HTERT RPE-1 (cell line): Measurements from ENCODE around the gene FOXI1.
"Not testable (repeated sequence)": the region's sequence is repeated elsewhere in the genome, so short reads cannot be mapped to it uniquely, and the experiment has no call there.

Experiments used
- in situ Hi-C: fragments of 300-500 bp; cut with MboI; formaldehyde crosslinking; loops from 4 replicates; pipeline ENCODE4 v1.14.3; 2020; ENCODE audit warnings: low sequenced_read_pairs

FOXI1 gene

DNA sequence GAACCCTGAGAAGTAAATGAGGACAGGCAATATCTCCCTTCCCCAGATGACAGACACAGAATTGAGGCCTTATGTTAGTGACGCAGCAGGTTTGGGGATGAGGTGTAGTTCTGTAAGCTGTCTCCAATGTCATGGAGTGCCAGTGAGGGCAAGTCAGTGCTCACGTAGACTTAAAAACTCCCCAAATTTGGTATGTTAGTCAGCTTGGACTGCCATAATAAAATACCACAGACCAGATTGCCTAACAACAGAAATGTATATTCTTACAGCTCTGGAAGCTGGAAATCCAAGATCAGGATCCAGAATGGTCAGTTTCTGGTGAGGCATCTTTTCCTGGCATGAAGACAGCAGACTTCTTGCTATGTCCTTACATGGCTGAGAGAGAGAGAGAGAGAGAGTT, 14.9 kb downstream of the FOXI1 start:
- in situ Hi-C loops: no loop called here

DNA sequence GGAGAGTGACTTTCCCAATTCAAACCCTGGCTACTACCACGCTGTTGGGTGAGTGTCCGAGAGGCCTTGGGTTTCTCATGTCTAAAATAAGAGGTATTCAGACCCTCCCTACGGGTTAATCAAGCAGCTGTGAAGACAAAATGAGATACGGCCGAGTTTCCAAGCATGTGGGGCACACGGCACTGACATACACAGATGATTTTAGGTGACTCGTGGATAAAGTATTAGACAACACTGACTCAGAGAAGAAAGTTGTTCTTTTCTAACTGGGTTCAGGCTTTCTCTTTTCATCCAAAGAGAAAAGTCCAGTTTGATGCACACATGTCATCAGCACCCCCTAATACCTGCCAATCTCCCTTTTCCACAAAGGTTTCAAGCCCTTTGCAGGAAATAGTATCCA, 15.6 kb downstream of the FOXI1 start:
- in situ Hi-C loops: no loop called here

DNA sequence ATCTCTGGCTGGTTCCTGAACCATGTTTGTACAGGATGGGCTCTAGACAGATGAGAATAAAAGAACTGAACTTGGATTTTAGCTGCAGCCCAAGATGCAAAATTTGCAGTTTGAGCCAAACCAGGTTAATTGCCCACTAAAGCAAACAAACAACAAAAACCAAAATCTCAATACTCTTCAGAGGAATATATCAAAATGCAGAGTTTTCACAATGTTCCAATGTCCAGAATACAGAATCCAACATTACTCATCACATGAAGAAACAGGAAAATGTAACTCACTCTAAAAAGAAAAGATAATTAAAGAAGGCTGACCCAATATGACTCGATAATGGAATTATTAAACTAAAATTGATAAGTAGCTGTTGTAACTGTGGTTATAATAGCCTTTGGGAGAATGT, 20.4 kb downstream of the FOXI1 start:
- in situ Hi-C loops: no loop called here

DNA sequence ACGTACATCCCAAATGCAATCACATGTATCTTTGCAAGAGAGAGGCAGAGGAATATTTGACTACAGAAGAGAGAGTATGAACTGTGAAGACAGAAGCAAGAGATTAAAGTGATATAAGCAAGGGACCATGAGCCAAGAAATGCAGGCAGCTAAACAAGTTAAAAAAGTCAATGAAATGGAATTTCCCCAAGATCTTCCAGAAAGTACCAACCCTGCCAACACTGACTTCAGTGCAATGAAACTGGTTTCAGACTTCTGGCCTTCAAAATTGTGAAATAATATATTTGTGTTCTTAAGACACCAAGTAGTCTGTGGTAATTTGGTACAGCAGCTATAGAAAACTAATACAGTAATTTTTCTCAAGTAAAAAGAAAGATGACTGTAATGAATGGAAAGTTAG, 20.9 kb downstream of the FOXI1 start:
- in situ Hi-C loops: no loop called here

DNA sequence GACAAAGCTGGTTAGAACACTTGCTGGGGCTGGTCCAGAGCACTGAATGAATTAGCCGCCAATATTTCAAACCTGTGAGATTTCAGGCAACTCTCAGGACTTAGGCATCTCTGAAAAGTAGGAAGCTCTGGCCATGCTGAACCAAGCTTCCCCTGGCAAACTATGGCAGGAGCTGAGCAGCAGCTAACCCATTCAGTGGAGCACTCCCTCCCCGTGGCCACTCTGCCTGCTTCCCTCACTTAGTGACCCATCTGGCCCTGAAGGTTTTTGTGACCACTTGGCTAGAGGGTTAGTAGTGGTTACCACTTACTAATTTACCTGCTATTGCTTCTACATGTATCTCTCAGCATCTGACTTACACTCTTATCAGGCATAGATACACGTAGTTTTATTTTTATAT, 25.5 kb downstream of the FOXI1 start:
- in situ Hi-C loops: no loop called here

DNA sequence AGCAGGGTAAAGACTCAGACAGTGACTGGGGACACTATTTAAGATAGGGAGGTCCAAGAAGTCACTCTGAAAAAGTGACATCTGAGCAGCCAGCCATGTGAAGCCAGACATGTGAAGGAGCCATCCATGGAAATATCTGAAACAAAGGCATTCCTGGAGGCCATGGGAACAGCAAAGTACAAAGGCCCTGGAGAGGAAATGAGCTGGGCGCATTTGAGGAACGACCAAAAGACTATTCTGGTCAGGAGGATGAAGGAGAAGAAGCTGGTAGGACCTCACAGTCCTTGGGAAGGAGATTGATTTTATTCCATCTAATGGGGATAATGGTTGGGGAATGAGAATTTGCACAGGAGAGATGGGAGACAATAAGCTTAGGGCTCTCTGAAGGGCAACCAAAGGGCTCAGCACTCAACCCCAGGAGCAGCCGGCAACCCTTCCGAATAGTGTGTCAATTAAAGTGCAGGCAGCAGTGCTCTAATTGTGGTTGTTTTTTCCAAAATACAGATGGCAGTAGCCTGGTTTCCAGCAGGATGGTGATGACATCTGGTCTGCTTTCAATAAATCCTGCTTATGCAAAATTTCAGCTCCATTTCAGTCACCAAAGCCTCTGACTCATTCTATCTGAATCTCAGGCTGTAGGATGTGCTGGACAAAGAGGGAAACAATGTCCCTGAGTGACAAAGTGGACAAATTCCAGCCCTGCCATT, 26.7 kb downstream of the FOXI1 start:
- in situ Hi-C loops: no loop called here

DNA sequence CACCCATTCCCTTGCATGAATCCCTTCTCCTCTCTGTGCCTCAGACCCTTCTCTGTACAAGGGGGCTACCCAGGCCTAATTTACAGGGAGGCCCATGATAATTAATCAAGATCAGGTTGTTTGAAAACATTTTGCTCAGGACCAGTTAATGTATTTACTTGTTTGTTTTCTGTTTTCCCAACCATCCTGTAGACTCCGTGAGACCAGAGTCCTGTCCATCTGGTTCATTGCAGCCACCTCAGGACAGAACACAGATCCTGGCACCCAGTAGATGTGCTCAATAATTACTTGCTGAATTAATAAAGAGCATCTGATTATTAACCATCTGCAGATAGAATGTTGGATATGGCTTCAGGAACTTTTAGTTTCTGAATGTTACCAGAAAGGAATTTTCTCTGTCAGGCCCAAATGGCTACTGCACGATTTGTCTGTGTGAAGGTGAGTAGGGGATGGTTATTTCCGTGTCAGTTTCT, 27.3 kb downstream of the FOXI1 start:
- in situ Hi-C loops: no loop called here

DNA sequence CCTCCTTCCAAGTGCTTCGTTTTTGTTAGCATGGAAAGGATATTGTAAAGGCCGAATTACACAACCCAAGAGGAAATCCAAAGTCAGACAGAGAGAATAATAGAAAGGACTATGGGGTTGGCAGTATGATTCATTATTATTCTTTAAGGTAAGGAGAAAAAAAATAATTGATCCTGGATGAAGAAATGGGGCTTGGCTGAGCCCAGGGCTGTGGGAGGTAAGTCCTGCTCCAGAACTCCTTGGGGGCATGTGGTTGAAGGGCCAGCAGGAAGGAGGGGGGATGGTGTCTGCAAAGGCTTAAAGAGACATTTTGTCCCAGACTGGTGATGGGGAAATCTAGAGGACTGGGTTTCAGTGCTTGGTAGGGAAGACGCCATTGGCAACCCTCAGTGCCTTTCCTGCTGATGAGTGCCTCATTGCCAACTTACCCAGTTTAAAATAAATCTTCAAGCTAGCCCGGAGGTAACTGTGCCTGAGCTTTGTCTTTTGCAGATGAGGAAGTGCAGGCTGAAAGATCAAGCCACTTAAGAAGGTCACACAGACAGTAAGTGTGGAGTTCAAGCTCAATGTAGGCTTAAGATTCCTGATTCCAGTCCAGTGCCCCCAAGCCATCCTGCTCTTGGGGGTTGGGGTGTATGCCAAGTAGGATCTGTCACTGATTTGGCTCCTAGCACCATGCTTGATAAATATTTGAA, 30.2 kb downstream of the FOXI1 start:
- in situ Hi-C loops: no loop called here

DNA sequence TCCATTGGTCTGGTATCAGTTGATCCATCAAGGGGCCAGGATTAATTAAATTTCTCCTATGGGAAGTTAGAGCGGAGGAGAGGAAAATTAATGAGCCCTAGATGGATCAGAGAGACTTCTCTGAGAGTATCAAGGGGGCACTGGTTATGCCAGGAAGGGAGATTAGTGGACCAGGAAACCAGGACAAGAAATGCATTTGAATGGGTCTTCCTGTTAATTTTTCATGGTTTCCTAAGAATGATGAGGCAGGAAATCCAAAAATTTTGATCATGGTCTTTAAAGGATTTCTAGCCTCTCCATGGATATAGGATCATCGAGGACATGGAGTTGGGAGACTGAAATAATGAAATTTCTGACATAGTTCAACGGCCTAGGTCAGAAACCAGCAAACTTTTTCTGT, 30.8 kb downstream of the FOXI1 start:
- in situ Hi-C loops: no loop called here

DNA sequence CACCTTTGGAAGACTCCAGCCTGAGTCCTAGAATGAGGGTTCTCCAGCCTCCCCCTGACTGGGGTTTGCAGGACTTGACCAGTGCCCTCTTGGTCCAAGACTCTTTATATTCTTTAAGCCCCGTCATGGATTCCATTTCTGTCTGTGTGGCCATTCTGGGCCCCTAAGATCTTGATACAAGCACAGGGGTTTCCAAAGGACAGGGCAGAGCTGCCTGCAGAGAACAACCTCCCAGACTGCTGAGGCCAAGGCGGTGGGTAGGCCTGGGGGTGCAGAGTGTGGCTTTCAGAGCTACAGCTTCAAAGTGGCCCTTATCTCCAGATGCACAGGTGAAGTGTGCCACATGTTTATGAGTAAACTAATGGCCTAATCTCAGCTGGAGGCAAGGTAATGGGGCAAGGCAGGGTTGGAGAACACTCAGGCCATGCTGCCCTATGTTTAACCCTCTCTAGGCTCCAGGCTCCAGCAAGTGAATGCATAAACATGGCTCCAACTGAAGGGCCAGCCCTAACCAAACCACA, 32.1 kb downstream of the FOXI1 start:
- in situ Hi-C loops: no loop called here

DNA sequence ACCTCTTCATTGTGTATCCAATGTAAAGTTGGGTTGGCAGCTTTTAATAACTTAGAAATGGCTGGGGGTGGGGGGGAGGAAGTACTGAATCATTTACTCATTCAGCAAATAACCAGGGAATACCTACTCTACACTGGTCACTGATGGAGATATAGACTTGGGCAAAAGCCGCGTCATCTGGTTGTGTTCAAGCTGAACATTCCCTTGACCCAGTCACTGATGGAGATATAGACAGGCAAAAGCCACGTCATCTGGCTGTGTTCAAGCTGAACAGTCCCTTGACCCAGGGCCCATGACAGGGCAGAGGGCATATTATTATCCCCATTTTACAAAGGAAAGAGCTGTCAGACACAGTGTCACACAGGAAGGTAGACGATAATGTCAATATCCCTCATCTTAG, 32.6 kb downstream of the FOXI1 start:
- in situ Hi-C loops: no loop called here

DNA sequence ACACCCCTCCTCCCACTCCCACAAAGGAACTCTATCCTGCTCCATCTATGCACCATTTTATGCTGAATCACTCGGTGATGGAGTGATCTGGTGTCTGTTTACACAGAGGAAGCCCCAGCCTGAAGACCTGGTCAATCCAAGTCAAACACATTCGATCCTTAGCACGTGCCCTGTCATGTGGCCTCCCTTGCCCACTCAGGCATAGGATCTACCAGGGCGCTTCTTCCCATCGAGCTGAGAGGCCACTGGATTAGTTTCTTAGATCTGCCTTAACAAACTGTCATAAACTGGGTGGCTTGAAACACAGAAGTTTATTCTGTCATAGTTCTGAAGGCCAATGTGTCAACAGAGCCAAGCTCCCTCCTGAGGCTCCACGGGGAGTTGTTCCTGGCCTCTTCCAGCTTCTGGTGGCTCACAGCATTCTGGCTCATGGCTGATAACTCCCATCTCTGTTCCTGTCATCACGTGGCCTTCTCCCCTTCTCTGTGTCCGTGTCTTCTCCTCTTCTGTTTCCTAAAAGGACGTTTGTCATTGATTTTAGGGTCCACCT, 34.2 kb downstream of the FOXI1 start:
- in situ Hi-C loops: no loop called here

DNA sequence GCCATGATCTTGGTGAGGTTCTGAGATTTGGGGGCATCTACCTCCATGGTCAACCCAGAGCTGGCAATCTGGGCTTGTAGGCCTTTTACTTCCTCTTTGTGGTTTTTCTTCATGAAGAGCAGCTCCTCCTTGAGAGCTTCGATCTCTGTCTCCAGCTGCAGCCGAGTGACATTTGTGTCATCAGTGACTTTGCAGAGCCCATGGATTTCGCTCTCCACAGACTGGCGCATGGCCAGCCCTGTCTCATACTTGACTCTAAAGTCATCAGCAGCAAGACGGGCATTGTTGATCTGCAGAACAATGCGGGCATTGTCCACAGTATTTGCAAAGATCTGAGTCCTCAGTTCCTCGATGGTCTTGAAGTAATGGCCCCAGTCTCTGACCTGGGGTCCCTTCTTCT, 35.5 kb downstream of the FOXI1 start:
- in situ Hi-C loops: not testable (repeated sequence)

DNA sequence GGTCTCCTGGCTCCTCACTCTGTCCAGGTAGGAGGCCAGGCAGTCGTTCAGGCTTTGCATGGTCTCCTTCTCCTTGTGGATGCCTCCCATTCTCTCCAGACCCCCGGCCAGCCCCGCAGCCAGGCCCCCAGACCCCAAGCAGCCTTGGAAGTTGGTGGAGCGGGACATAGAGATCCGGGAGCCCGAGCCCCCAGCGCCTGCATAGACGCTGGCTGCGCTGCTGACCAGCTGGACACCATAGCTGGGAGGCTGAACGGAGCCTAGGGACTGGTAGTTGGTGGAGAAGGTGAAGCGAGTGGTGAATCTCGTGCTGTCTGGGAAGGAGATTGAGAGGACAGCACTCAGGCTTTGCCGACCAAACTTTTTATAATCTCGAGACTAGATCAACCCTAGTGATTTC, 35.9 kb downstream of the FOXI1 start:
- in situ Hi-C loops: no loop called here

DNA sequence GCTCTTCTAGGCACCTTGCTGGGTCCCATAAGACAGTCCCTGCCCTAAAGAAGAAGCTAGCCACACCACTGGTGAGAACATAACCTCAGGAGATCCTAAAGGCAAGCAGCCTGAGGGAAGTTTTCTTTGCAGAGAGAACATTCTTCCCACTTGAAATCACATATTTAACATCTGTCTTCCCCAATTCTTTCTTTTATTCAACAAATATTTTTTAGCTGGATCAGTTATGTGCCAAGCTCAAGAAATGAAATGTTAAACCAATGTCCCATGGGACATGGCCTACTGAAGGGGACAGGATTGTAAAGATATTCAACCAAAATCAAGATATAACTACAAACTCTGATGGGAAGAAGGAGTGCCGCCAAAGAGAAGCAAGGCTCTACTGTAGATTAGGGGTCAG, 36.5 kb downstream of the FOXI1 start:
- in situ Hi-C loops: no loop called here

DNA sequence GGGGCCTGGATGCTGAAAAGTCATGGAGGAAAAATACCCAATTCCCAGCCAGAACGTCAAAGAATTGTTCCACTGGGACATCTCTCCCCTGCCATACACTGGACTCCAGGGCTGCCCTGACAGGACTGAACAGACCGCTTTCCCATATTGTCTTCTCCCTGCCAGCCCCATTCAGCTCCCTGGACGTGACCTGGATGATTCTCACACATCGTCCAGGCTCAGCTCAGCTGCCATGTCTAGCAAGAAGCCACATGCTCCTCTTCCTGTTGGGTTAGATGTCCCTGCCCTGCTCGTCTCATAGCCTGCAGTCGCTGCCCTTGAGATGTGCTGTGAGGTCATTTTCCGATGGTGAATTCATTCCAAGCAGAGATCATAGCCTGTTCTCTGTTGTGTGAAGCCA, 37.4 kb downstream of the FOXI1 start:
- in situ Hi-C loops: no loop called here

DNA sequence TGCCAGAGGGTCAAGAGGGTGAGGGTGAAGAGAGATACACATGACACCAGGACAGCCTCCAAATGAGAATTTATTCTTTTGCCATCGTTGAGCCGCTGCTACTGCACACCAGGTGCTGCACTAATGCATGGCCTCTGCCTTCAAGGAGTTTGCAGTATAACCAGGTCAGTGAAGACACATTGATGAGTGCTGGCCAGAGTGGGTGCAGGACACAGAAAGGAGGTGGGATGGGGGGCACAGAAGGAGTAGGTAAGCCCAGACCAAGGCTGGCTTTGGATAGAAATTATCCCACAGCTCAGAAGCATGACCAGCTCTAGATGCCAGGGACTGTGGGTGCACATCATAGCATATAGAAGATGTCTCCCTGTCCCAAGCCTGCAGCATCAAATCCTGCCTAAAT, 38.0 kb downstream of the FOXI1 start:
- in situ Hi-C loops: no loop called here

DNA sequence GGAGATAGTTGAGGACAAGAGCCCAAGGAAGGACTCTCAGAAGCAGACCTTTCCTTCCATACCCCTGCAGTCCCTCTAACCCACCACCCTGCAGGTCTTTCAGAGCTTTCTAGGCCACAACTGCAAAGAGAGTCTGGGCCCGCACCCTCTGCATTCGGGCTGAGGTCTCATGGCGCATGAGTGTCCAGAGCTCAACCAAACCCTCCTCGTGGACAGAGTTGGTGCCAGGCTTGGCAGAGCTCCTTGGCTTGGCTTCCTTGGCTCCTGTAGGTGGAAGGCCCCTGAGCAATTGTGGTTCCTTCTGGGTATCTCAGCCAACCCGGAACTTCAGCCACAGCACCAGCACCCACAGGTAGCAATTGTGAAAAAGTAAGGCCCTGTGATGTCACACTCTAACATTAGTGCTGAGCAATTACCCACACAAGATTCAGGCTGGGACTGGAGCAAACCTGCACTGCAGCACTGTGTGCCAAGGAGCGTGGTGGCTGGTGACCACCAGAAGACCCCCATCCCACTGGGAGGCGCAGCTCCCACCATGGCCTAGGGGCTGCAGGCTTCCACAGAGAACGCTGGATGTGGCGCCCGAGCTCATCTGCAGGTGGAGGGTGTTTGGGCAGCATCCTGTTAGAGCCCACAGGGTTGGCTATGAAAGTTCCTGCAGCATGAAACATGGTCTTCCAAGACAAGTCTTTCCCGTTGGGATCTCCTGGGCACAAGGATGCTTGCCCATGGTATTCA, 38.8 kb downstream of the FOXI1 start:
- in situ Hi-C loops: no loop called here

DNA sequence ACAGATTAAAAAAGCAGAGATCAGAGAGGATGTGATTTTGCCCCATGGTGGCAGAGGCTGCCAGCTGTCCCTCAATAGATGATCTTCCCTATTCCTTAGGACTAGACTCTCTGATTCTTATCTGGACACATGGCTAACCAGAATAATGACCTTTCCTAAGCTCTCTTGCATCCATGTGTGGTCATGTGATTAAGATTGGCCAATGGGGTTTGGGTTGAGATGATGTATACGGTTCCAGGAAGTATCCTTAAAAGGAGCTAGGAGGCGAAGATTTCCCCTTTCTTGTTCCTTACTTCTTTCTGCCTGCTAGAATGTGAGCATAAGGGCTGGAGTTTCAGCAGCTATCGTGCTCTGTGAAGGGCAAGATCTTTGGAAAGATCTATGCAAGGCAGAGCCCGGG, 39.8 kb downstream of the FOXI1 start:
- in situ Hi-C loops: no loop called here

DNA sequence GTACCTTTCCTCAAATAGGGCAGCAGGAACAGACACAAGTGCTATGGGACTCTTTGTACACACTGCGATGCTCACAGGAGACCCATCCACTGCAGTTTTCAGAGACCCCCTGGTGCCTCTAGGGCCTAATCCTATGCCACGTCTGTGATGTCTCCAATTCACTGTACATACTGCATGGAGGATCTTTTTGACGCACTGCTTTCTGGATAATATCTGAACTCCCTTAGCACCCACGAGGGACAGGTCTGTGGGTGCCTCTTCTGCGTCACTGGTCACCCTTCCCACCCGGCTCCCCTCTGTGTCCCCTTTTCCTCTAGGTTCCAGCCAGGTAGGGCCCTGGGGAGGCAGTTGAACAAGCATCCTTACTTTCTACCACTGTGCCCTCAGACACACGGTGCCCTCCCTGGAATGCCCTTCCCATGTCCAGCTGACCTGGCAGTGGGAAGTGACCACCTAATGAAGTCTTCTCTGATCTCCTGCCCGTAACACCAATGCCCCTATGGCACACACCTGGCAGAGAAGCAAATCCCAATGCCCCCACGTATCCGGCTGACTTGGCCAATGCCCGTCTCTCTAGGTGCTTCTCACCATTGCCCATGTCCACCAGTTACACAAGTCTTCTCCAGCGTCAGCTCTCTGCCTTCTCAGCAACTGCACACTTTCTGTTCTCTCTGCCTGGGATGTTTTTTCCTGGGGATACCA, 41.5 kb downstream of the FOXI1 start:
- in situ Hi-C loops: no loop called here

DNA sequence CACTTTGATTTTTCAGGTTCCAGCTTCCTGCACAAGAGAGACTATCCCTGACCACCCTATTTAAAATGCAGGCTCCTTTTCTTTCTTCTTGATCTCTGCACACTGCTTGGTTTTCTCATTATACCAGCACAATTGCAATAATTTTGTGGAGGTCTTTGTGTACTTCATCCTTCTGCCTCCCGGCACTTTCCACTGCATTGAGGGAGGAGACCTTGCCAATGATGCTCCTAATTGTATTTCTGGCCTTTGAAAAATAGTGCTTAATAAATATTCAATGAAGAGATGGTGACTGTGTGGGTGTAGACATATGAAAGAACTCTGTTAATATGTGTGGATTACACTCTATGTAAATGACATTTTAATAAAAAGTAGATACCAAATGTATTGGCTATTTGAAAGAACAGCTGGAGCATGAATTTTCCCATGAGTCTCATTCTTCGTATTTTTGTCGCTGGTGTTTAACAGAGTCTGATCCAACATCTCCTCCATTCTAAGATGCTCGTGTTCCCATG, 42.1 kb downstream of the FOXI1 start:
- in situ Hi-C loops: no loop called here
